Mucosa of rectum (tissue), 2 donors: Measurements from ENCODE around the gene SH2D1A.

Experiments used
- H3K27ac ChIP-seq, 2 donors: one replicate each; pipeline ENCODE4 v1.7.0; 2013; ENCODE audit warnings: inconsistent platforms in 2 of 2, low read depth in 2 of 2, low read length in 2 of 2
- H3K27me3 ChIP-seq, 2 donors: one replicate each; pipeline ENCODE4 v1.7.0; 2013; ENCODE audit warnings: low read length in 2 of 2; ENCODE audit not compliant: control insufficient read depth in 2 of 2, insufficient read depth in 2 of 2
- H3K36me3 ChIP-seq, 2 donors: one replicate each; pipeline ENCODE4 v1.7.0; 2013; ENCODE audit warnings: low read length in 2 of 2; ENCODE audit not compliant: control insufficient read depth in 2 of 2, insufficient read depth in 2 of 2
- H3K4me1 ChIP-seq, 2 donors: one replicate each; pipeline ENCODE4 v1.7.0; 2013; ENCODE audit warnings: low read length in 2 of 2, mild to moderate bottlenecking in 1 of 2; ENCODE audit not compliant: control insufficient read depth in 2 of 2, insufficient read depth in 2 of 2
- H3K4me3 ChIP-seq, 2 donors: one replicate each; pipeline ENCODE4 v1.7.0; 2013; ENCODE audit warnings: low read length in 2 of 2
- H3K9ac ChIP-seq, 2 donors: one replicate each; pipeline ENCODE4 v1.7.0; 2013; ENCODE audit warnings: low read length in 2 of 2, low read depth in 1 of 2, mild to moderate bottlenecking in 1 of 2
- H3K9me3 ChIP-seq, 2 donors: one replicate each; pipeline ENCODE4 v1.7.0; 2013; ENCODE audit warnings: low read length in 2 of 2; ENCODE audit not compliant: control insufficient read depth in 2 of 2
- donor health status: healthy.
- donor health status: Normal muscosa, but diverticular disease.

Gene SH2D1A

DNA sequence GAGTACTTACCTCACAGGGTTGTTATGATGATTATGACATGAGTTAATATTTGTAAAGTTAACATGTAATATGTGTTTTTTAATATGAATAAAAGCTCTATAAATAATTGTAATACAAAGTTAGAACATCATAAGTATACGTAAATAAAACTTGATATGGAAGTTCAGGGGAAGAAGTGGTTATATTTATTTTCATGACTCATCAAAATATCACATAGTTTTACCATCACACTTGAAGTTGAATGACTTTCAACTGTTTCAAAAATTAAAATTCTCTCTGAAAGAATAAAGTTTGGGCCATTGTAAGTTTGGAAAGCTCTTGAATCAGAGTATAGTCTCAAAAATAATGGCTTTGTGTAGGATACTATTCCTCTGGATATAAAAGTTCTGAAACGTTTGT lies 8.3 kb downstream of the SH2D1A start:
- no peak overlapping the region for H3K4me3 ChIP-seq
- no peaks in the 10 kb centered on the region for H3K27me3 ChIP-seq
- H3K36me3 ChIP-seq = no peaks in the 10 kb centered on the region
- H3K27ac ChIP-seq = no peak overlapping the region
- no peak overlapping the region for H3K9ac ChIP-seq
- no peaks in the 10 kb centered on the region for H3K4me1 ChIP-seq
- H3K9me3 ChIP-seq = no peaks in the 10 kb centered on the region

DNA sequence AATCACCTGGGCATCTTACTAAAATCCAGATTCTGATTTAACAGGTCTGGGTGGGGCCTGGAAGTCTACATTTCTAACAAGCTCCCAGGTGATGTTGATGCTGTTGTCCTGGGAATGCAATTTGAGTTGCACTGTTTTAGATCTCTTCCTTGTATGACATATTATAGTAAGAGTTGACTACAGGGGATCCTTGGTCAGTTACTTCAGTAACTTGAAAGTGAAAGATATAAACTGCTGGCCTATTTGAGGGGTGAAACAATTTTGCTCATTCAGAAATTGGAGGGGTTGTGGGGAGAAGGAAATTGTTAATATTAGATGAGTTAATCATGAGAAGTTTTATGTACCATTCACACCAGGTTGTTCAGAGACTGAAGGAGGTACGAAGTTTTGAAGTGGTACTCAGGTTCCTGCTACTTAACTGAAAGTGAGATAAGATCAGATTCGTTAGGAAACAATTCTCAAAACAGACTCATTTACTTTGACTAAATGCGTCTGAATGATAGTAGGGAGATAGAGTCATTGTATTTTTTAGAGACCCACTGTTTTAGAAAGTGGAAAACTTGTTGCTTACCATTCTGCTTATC lies 12.5 kb downstream of the SH2D1A start:
- Histone ChIP-seq H3K9ac (no peak overlapping the region), H3K27me3 (no peaks in the 10 kb centered on the region)

DNA sequence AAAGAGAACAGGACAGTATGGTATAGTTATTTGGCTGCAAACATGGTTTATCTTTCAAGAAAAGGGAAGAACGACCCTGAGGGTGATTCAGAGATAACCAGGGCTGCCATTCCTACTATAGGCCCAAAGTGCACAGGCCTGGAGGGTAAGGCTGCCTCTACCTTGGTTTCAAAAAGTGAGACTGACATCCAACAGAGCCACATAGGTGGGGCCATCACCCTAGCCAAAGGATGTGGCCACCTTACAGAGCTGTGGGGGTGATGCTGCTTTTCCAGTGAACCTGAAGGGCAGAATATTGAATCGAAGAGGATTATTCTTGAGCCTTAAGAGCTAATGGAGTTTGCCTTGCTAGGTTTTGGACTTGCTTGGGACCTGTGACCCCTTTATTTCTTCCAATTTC lies 15.7 kb downstream of the SH2D1A start:
- H3K4me3 ChIP-seq = no peak overlapping the region
- no peaks in the 10 kb centered on the region for H3K4me1 ChIP-seq
- no peaks in the 10 kb centered on the region for H3K27me3 ChIP-seq
- H3K9me3 ChIP-seq = no peaks in the 10 kb centered on the region
- no peak overlapping the region for H3K9ac ChIP-seq
- H3K36me3 ChIP-seq = no peaks in the 10 kb centered on the region
- H3K27ac ChIP-seq = no peak overlapping the region

More for the DNA sequence above, 12.5 kb downstream of the SH2D1A start:
- Histone ChIP-seq H3K9me3 (no peaks in the 10 kb centered on the region), H3K36me3 (no peaks in the 10 kb centered on the region), H3K4me1 (no peaks in the 10 kb centered on the region), H3K4me3 (no peak overlapping the region), H3K27ac (no peak overlapping the region)

DNA sequence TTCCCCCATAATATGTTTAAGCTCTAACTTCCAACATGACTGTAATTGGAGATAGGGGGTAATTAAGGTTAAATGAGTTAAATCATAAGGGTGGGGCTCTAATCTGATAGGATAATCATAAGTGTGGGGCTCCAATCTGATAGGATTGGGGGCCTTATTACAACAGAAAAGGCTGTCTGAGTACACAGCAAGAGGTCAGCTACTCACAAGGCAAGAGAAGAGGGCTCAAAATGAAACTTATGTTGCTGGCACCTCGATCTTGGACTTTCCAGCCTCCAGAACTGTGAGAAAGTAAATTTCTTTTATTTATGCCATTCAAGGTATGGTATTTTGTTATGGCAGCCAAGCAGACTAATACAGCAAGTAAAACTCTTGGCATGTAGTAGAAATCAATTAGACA lies 16.4 kb downstream of the SH2D1A start:
- H3K4me3 ChIP-seq = no peak overlapping the region
- H3K9me3 ChIP-seq = no peaks in the 10 kb centered on the region
- no peak overlapping the region for H3K27ac ChIP-seq
- H3K9ac ChIP-seq = no peak overlapping the region
- no peaks in the 10 kb centered on the region for H3K27me3 ChIP-seq
- H3K4me1 ChIP-seq = no peaks in the 10 kb centered on the region
- no peaks in the 10 kb centered on the region for H3K36me3 ChIP-seq

DNA sequence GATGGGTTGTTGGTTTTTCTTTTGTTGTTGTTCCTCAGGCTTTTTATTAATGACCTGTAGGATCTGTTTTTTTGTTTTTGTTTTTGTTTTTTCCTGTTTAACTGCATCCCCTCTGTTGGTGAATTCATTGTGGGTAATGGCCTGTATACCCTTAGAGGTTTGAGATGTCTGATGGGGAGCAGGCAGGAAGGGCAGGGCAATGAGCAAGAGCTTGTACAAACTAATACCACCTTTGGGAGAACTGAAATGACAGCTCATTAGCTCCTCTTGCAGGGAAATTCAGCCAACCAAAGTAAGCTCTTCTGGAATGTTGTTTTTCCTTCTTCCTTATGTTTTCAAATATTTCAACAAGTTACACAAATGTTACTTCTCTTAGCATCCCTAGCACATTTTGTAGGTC lies 23.4 kb downstream of the SH2D1A start:
- Histone ChIP-seq H3K4me1 (no peaks in the 10 kb centered on the region), H3K27me3 (no peaks in the 10 kb centered on the region), H3K4me3 (no peak overlapping the region), H3K36me3 (no peaks in the 10 kb centered on the region), H3K27ac (no peak overlapping the region), H3K9me3 (no peaks in the 10 kb centered on the region), H3K9ac (no peak overlapping the region)

DNA sequence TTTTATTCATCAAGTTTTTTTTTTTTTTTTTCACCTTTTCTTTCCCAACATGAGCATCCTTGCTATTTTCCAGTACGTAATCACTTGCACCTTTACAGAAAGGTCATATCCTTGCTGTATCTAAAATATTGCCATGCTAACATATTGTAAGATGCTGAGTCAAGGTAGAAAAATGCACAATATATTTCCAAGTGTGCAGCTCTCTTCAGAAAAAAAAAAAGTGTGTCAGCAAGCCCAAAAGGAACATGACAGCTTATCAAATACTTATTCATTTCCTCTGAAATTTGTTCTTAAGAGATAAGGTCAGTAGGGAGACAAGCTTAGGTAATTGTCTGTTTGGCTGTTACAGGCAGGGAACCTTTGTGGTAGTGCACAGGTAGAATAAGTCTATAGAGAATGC lies 27.0 kb downstream of the SH2D1A start:
- Histone ChIP-seq H3K4me1 (no peaks in the 10 kb centered on the region), H3K9me3 (no peaks in the 10 kb centered on the region), H3K9ac (no peak overlapping the region), H3K27ac (no peak overlapping the region), H3K36me3 (no peaks in the 10 kb centered on the region), H3K4me3 (no peak overlapping the region), H3K27me3 (no peaks in the 10 kb centered on the region)

DNA sequence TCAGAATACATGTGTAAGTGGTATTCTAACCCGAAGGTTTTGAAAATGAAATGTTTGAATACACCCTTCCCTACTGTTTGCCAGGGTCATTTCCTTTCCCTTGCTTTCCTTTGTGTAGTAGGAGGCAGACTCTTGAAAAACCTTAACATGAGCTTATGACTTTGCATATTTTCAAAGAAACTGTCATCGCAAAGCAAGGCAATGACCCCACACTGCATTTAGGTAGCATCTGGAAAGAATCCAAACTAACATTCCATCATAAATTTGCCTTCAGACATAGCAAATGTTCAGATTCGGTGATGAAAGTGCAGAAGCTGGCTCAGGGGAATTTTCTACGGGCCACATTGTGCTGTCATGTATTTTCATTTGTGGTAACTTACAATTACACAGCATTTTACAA lies 32.3 kb downstream of the SH2D1A start:
- no peaks in the 10 kb centered on the region for H3K4me1 ChIP-seq
- no peaks in the 10 kb centered on the region for H3K36me3 ChIP-seq
- no peak overlapping the region for H3K27ac ChIP-seq
- no peaks in the 10 kb centered on the region for H3K9me3 ChIP-seq
- H3K27me3 ChIP-seq = no peaks in the 10 kb centered on the region
- H3K9ac ChIP-seq = no peak overlapping the region
- H3K4me3 ChIP-seq = no peak overlapping the region

DNA sequence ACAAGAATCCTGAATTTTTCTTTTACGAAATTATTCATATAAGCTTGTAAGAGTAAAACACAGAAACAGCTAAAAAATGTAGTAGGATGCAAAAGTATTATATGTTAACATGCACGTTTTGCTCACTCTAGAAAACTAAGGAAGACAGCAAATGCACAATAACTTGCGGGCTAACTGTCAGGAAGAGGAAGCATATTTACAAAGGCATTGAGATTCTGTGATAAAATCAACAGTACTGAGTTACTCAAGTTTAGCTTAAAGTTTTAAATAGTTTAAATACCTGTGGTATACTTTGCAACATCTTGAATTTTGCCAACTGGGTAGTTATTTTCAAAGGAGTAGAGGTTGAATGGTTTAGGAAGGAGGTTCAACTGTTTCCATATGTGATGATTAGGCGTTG lies 37.0 kb downstream of the SH2D1A start:
- H3K9ac ChIP-seq = no peak overlapping the region
- no peaks in the 10 kb centered on the region for H3K9me3 ChIP-seq
- no peak overlapping the region for H3K4me3 ChIP-seq
- no peaks in the 10 kb centered on the region for H3K27me3 ChIP-seq
- H3K4me1 ChIP-seq = no peaks in the 10 kb centered on the region
- H3K27ac ChIP-seq = no peak overlapping the region
- no peaks in the 10 kb centered on the region for H3K36me3 ChIP-seq

DNA sequence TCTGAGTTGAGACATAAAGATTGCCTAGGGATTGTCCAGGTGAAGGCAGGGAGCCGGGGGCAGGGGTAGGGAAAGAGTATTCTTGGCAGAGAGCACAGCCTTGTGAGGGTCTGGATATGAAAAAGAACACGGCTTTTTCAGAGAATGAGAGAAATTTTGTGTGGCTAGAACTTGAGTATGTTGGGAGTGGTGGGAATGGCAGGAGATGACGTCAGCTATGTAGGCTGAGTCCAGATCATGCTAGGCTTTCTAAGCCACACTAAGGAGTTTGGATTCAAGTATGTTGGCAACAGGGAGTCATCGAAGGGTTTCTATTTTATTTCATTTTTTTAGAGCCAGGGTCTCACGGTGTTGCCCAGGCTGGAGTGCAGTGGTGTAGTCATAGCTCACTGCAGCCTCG lies 40.0 kb downstream of the SH2D1A start:
- H3K4me3 ChIP-seq = no peak overlapping the region
- H3K27ac ChIP-seq = no peak overlapping the region
- H3K9ac ChIP-seq = no peak overlapping the region
- no peaks in the 10 kb centered on the region for H3K4me1 ChIP-seq
- H3K36me3 ChIP-seq = no peaks in the 10 kb centered on the region
- no peaks in the 10 kb centered on the region for H3K27me3 ChIP-seq
- H3K9me3 ChIP-seq = no peaks in the 10 kb centered on the region

DNA sequence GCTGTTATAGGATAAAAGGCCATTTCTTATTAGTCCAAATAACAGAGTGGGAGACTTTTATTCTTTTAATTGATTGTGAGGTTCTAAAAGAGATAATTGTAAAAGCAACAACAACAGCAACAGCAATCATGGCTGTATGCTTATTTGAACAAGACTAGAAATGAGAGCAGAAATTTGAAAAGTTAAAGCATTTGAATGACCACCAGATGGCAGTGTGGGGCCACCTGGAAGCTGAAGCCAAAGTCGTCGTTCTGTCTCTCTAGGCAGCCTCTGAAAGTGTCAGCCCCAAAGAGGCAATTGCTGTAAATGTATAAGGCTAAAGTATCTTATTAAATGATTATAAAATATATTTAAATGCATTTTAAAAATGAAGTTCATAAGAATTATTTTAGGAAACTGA lies 42.2 kb downstream of the SH2D1A start:
- H3K9ac ChIP-seq = no peak overlapping the region
- H3K27me3 ChIP-seq = no peaks in the 10 kb centered on the region
- no peaks in the 10 kb centered on the region for H3K4me1 ChIP-seq
- no peaks in the 10 kb centered on the region for H3K9me3 ChIP-seq
- no peak overlapping the region for H3K27ac ChIP-seq
- H3K4me3 ChIP-seq = no peak overlapping the region
- H3K36me3 ChIP-seq = no peaks in the 10 kb centered on the region

DNA sequence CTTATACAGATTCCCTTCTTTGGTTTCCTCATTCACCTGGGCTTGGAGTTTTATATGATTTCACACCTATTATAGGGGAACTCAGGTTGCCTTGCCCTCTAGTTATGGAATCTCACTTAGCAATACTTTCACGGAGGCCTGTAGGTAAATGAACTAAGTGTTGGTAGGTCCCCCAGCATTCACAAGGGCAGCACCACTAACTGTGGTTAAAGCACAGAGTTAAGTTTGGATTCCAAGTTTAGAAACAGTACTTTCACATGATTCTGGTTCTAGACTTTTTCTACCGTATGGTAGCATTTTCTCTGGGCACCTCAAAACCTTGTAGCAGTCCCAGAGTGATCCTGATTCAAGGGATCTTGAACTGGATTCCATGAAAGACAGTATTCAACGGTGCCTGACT lies 46.4 kb downstream of the SH2D1A start:
- Histone ChIP-seq H3K27me3 (no peaks in the 10 kb centered on the region), H3K4me3 (no peak overlapping the region), H3K9ac (no peak overlapping the region), H3K4me1 (no peaks in the 10 kb centered on the region), H3K9me3 (no peaks in the 10 kb centered on the region), H3K27ac (no peak overlapping the region), H3K36me3 (no peaks in the 10 kb centered on the region)
